Measurements from ENCODE around the gene EXTL1.

GRCh38 chr1:26049531-26050247 lies 28.1 kb downstream of the EXTL1 start:
- TF ChIP-seq CTCF (IDR thresholded peaks at IDR 0.05; ENCODE audit: low read length) (no peak), EZH2 (IDR thresholded peaks at IDR 0.05; ENCODE audit: borderline replicate concordance, low read length) (no peak)
